ENCODE data around the gene SCAI. TPM values are rescaled to one million over a fixed set of nuclear protein-coding genes. Genes with fewer than 3 reads are reported as not detected.

The SCAI gene
- total RNA-seq, 2 experiments from 2014 or later, result 21.5 to 25.0 TPM

GRCh38 chr9:124941679-124942561 lies 201.4 kb downstream of the SCAI start:
- Histone ChIP-seq H3K9me2 (ENCODE audit: insufficient read depth, low read length) (no peaks in the 10 kb centered on the region), H2AFZ (ENCODE audit: low read length) (peak overlapping the region; percentile 62), H3K4me1 (ENCODE audit: insufficient read depth, low read length, poor library complexity, severe bottlenecking) (peaks cover 45% of the 10 kb centered on the region), H4K20me1 (ENCODE audit: insufficient read depth, low read length) (no peaks in the 10 kb centered on the region), H3K9me3 (ENCODE audit: low read length) (no peaks in the 10 kb centered on the region), H3K79me2 (ENCODE audit: insufficient read depth, low read depth, low read length) (peaks cover 8% of the 10 kb centered on the region; the same call in 1 of the 2 replicates), H3K4me2 (ENCODE audit: low read length) (peak overlapping the region; percentile 78), H3K36me3 (ENCODE audit: insufficient read depth, low read length) (peaks cover 18% of the 10 kb centered on the region; the same call in 1 of the 2 replicates), H3K4me3 (ENCODE audit: low read depth, low read length, poor library complexity, severe bottlenecking) (peak overlapping the region; percentile 81), H3K27ac (ENCODE audit: low read depth, low read length, poor library complexity, severe bottlenecking) (peak overlapping the region; percentile 91)
- CTCF ChIA-PET (ENCODE audit: unreplicated experiment), result no interaction called here
- POLR2A ChIA-PET, result interaction anchor here (0.6 to 1.8 kb wide), 6 partner anchors 8 to 79 kb away, joined by 3 to 10 read pairs (median 3); no protein-coding TSS in a partner anchor
- no TSS peak for BruUV-seq (replicated peaks)
- intact Hi-C loops (cut with micrococcal nuclease; ENCODE audit: unreplicated experiment), result loop anchor here (1.0 to 5.0 kb wide), 4 partner anchors 73 to 201 kb away; partner anchors contain the start of genes NR6A1 and SCAI
- peak; percentile 88 for DNase-seq (ENCODE audit: low spot score)
- TF ChIP-seq EZH2phosphoT487 (IDR thresholded peaks at IDR 0.05; ENCODE audit: borderline replicate concordance, low read depth, low read length) (no peak), CTCF (conservative IDR thresholded peaks at IDR 0.05; ENCODE audit: low read length) (no peak)

GRCh38 chr9:124940894-124941678 lies 202.2 kb downstream of the SCAI start, which contains the start of gene GOLGA1:
TSS of gene GOLGA1 (minus strand) at chr9:124941083. CDS start at chr9:124938711, 2,372 bp downstream.
- peaks cover 8% of the 10 kb centered on the region; the same call in 1 of the 2 replicates for H3K79me2 ChIP-seq (ENCODE audit: insufficient read depth, low read depth, low read length)
- POLR2A ChIA-PET, result interaction anchor here (0.6 to 1.8 kb wide), 7 partner anchors 9 to 78 kb away, joined by 3 to 10 read pairs (median 3); no protein-coding TSS in a partner anchor
- DNase-seq (ENCODE audit: low spot score), result peak; percentile 95
- CTCF ChIA-PET (ENCODE audit: unreplicated experiment), result no interaction called here
- H3K4me2 ChIP-seq (ENCODE audit: low read length), result peak within 1 kb of the TSS; percentile 91
- TF ChIP-seq EZH2phosphoT487 (IDR thresholded peaks at IDR 0.05; ENCODE audit: borderline replicate concordance, low read depth, low read length) (no peak), CTCF (conservative IDR thresholded peaks at IDR 0.05; ENCODE audit: low read length) (no peak)
- H3K4me1 ChIP-seq (ENCODE audit: insufficient read depth, low read length, poor library complexity, severe bottlenecking), result peaks cover 51% of the 10 kb centered on the region
- no peaks in the 10 kb centered on the region for H4K20me1 ChIP-seq (ENCODE audit: insufficient read depth, low read length)
- no peaks in the 10 kb centered on the region for H3K9me3 ChIP-seq (ENCODE audit: low read length)
- H3K27ac ChIP-seq (ENCODE audit: low read depth, low read length, poor library complexity, severe bottlenecking), result peak within 1 kb of the TSS; percentile 91
- H3K36me3 ChIP-seq (ENCODE audit: insufficient read depth, low read length), result peaks cover 26% of the 10 kb centered on the region
- peak within 1 kb of the TSS; percentile 82 for H2AFZ ChIP-seq (ENCODE audit: low read length)
- H3K9me2 ChIP-seq (ENCODE audit: insufficient read depth, low read length), result no peaks in the 10 kb centered on the region
- peak within 1 kb of the TSS; percentile 81 for H3K4me3 ChIP-seq (ENCODE audit: low read depth, low read length, poor library complexity, severe bottlenecking)
- TSS peak; percentile 79 for BruUV-seq (replicated peaks)
- intact Hi-C loops (cut with micrococcal nuclease; ENCODE audit: unreplicated experiment), result loop anchor here (1.0 to 5.0 kb wide), 4 partner anchors 72 to 202 kb away; partner anchors contain the start of genes NR6A1 and SCAI

All from OCI-LY7 (cell line).